NCI-H510A (cell line): ENCODE data around the gene SORBS1.

Experiments used
- DNase-seq: peaks from one replicate; lab custom pipeline; 2025; lab: John Stamatoyannopoulos, UW

Gene SORBS1

GRCh38 chr10:95561177-95561863, at the start of gene SORBS1:
Gene SORBS1, minus strand, starts transcription at chr10:95561371. Its CDS starts 120,236 bp downstream, at chr10:95441135.
- peak; percentile 99 for DNase-seq

DNA sequence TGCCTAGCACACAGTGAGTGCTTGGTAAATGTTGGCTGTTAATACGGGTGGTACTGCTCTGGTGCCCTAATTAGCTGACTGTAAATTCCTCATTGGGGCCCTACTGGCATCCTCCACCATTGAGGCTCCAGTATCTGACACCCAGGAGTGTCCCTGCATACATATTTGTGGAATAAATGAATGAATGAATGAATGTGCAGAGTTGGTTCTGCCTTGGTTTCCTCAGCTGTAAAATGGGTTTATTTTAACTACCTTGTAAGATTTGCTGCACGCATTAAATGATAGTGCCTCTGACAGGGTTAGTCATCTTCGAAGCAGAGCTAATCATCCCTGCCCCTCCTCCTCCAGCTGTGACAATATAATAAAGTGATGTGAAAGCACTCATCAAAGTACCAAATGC, 49.6 kb upstream of the SORBS1 start:
- no peak for DNase-seq

DNA sequence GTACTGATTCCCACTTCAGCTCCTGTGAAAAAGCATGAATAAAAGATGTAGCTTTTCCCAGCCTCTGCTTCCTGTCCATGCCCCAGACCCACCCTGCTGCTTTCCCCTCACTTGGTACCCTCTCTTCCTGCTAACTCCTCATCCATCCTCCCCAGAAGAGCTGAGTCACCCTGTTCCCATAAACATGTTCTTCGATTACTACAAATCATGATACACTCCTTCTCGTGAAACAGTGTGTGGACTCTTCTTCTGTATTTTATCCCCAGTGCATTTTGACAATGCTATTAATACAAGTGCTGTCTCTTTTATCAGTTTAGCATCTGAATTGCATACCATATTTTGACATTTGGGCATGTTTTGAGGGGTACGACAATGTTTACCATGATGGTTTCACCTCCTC, 45.8 kb upstream of the SORBS1 start:
- DNase-seq, result no peak

DNA sequence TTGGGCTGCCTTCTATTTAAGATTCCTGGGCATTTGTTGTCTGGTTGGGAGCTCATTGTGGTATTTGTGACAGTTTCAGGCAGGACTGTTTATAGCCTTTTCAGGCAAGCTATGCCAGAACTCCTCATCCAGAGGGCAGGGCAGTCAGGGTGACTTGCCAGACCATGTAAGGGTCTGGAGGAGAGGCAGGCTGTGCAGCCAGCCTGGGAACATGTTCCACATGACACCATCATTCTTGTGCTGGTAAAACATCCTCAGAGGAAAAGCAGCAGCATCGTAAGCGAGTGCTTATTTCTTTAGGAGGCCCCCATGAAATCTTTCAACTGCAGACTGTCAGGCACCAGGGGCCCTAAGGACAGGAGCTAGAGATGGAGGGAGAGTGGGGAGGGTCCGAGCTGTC, 44.0 kb upstream of the SORBS1 start:
- DNase-seq, result no peak

- DNase-seq, result no peak
Observed at GRCh38 chr10:95604630-95605029, 43.5 kb upstream of the SORBS1 start.

DNA sequence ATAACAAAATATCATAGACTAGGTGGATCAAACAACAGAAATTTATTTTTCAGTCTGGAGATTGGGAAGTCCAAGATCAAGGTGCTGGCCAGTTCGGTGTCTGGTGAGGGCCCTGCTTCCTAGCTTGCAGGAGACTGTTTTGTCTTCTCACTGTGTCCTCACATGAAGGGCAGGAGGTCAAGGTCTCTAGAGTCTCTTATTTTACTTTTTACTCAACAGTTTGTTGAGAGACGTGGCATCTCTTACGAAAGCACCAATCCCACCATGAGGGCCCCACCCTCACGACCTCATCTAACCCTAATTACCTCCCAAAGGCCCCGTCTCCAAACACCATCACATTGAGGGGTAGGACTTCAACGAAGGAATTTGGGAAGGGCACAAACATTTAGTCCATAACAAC, 41.2 kb upstream of the SORBS1 start:
- DNase-seq, result no peak

DNA sequence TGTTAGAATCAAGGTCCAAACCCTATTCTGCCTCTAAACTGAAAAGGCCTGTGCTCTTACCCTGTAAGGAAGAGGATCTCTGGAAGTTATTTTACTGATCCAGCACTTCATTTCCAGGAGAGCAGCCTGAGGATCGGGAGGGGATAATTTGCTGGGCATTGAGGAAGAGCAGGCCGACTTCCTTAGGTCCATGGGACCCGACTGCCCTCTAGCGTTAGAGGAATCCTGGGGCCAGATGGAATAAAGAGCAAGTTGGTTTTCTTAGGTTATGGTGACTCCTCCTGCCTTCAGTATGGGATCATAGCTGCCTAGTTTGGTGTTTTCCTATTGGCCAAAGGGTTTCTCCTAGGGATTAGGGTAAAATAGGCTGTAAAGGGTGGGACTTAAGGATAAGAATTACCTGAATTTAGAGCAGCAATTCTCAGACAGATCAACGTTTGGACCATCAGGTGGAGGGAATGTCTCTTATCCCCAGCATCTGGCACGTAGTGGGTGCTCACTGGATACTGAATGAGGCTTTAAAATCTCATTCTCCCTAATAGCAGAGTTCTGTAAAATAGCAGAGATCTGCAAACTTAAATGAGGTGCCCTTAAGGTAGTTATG, 40.0 kb upstream of the SORBS1 start:
- peak; percentile 79 for DNase-seq

- DNase-seq, result no peak
Observed at GRCh38 chr10:95600158-95600557, 39.0 kb upstream of the SORBS1 start.

GRCh38 chr10:95597788-95598187, 36.6 kb upstream of the SORBS1 start:
- DNase-seq, result no peak

DNA sequence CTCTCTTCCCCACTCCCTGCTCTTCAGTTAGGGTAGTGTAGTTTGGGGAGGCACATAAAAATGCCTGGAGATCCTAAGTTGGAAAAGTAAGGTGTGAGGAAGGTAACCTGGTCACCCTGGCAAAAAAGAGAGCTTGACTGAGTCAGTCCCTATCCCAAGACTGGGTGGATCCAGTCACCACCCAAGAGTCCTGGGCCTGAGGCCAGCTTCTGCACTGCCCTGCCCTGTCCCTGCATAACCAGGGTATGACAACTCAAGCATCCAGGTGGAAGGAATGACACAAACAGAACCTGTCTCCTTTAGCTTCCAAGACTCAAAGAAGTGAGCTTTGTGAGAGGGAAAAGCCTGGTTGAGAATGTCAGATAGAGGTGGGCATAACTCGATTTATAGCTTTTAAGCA, 26.9 kb upstream of the SORBS1 start:
- DNase-seq, result no peak

GRCh38 chr10:95579835-95580535, 18.8 kb upstream of the SORBS1 start:
- DNase-seq, result no peak

DNA sequence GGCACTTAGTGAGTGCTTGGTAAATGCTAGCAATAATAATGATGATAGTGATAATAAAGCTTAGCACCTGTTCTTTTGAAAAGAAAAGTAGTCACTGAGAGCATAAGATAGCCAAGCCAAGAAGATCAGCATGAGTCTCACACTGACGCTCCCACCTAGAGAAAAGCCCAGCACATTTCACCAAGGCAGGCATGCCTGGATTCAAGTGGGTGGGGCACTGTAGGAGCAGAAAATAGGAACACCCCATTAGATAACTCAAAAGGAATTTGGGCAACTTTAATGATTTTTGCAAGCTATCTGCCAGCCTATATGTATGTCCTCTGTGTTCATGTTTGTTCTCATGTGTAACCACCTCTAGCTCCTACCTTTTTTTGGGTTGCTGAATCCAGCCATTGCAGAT, 18.1 kb upstream of the SORBS1 start:
- no peak for DNase-seq

DNA sequence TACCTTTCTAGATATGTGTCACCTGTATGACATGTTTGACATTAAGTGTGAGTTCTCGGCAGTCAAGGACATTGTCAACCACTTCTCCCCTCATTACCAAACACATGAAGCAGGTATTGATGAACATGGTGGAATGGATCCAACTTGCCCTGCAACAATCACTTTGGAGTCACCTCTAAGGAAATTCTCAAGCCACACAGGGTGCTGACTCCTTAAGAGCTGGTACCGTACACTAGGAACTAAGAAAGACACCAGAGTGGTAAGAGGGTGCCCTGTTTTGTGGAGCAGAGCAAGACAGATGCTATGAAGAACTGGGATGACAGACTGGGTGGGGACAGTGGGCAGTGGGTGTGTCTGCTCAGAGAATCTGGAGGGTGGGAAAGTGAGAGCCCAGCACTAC, 17.4 kb upstream of the SORBS1 start:
- no peak for DNase-seq

DNA sequence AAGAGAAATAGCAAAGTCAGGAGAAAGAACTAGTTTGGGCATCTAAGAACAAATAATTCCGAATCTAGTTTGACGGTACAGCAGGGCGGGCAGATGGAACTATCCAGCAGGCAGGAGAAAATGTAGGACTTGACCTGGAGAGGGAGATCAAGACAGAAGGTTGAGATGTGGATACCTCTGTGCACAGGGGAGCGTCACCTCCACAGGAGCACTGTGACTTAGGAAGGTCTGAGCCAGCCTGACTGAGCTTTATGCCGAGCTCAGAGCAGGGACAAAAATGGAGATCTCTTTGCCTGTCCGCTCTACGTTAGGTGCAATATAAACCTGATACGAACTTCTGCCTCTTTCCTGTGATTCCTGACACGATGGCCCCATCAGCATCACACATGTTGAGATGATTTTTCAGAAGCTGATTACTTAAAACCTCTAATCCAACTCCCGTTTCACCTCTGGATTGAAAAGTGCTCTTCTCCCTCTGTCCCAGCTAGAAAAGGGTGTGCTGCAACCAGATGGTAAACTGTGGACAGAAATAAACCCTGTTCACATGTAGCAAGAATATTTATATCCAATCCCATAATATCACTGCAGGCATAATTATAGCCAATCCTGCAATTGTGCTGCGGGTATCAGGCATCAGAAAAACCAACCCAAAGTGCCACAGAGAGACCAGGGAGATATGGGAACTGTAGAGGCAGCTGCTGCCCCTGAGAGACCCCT, 13.6 kb upstream of the SORBS1 start:
- DNase-seq, result no peak

DNA sequence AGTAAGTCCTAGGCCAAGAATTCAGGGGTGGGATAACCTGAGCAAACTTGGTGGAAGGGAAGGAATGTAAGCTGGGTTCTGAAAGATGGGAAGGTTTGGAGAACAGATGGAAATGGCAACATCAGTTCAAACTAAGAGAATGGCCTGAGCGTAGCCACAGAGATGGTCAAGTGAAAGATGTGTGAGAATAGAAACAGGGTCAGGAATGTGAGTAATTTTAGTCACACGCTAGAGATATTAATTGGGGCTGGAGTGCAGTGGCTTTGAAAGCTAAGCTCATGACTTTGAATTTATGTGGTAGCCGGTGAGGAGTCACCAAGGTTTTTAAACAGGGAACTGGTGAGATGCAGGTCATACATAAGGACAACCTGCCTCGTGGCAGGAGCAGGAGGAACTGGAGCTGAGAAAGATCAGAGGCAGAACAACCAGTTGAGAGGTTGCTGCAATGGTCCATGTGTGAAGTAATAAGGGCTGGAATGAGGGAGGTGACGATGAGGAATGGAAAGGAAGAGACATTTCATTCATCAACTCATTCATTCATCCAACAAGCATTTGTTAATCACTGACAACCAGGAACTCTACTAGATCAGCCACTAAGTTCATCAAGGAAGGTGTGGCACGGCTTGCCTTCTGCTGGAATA, 12.9 kb upstream of the SORBS1 start:
- DNase-seq, result no peak

DNA sequence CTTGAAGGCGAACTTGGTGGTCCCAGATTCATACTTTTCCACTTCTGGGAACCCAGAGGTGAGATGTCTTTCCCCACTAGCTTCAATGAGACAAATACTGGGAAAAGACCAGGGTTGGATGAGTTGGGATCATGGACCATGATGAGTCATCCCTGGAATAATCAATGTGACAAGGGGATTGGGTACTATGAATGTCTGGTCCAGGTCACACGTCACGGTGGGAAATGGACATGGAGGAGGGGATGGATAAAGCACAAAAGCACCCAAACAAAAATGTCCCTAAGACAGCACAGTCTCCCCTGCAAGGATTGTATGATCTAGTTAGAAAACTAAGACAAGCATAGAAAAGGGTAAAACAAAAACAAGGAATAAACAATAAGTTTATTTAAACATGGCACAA, 12.4 kb upstream of the SORBS1 start:
- DNase-seq, result no peak

- no peak for DNase-seq
Observed at GRCh38 chr10:95572131-95572820, 11.1 kb upstream of the SORBS1 start.

DNA sequence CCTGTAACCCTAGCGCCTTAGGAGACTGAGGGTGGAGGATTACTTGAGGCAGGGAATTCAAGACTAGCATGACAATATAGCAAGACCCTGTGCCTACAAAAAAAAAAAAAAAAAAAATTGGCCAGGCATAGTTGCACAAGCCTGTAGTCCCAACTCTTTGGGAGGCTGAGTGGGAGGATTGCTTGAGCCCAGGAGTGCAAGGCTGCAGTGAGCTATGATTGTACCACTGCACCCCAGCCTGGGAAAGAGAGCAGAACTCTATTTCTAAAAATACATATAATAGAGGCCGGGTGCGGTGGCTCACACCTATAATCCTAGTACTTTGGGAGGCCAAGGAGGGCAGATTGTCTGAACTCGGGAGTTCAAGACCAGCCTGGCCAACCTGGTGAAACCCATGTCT, 10.2 kb upstream of the SORBS1 start:
- DNase-seq, result no peak

GRCh38 chr10:95569368-95569767, 8.2 kb upstream of the SORBS1 start:
- DNase-seq, result no peak

- no peak for DNase-seq
Observed at GRCh38 chr10:95567903-95568630, 6.9 kb upstream of the SORBS1 start.

GRCh38 chr10:95566136-95566535, 5.0 kb upstream of the SORBS1 start:
- no peak for DNase-seq
